Keratinocyte (primary cell): Measurements from ENCODE around the gene FITM2. TPM values are rescaled to one million over a fixed set of nuclear protein-coding genes. Genes with fewer than 3 reads are reported as not detected.

Experiments used
- DNase-seq: peaks from one replicate; pipeline ENCODE4 v3.0.0-alpha.2; 2011; ENCODE audit warnings: low read depth, missing footprints, low spot score
- FAIRE-seq: peaks from 2 replicates; lab custom pipeline; 2011; peaks lifted over from hg19 to GRCh38; lab: Jason Lieb, UNC
- H2AFZ ChIP-seq: 2 replicates; pipeline ENCODE4 v1.6.0; 2012; ENCODE audit warnings: low read length, control low read depth, inconsistent platforms; ENCODE audit not compliant: control insufficient read depth
- H3K27ac ChIP-seq: 2 replicates; pipeline ENCODE4 v1.5.1; 2011; ENCODE audit warnings: low read length; ENCODE audit not compliant: control insufficient read depth, insufficient read depth
- H3K27me3 ChIP-seq: 3 replicates; pipeline ENCODE4 v1.6.0; 2011; ENCODE audit warnings: low read length; ENCODE audit not compliant: control insufficient read depth, insufficient read depth; ENCODE audit errors: extremely low read depth
- H3K36me3 ChIP-seq, 2 experiments: 2 replicates in 1 of 2; 3 replicates in 1 of 2; pipeline ENCODE4 v1.5.1; 2011; ENCODE audit warnings: low read length in 2 of 2, mild to moderate bottlenecking in 1 of 2; ENCODE audit not compliant: control insufficient read depth in 2 of 2, insufficient read depth in 2 of 2; ENCODE audit errors: extremely low read depth in 1 of 2
- H3K4me1 ChIP-seq: 3 replicates; pipeline ENCODE4 v1.5.1; 2011; ENCODE audit warnings: low read length; ENCODE audit not compliant: control insufficient read depth, insufficient read depth; ENCODE audit errors: extremely low read depth
- H3K4me2 ChIP-seq: 3 replicates; pipeline ENCODE4 v1.6.0; 2011; ENCODE audit warnings: low read depth, low read length; ENCODE audit not compliant: control insufficient read depth, insufficient read depth; ENCODE audit errors: extremely low read depth
- H3K4me3 ChIP-seq, 3 experiments: fragments of 200-600 bp in 1 of 3; sonication (generic) in 1 of 3; 2 replicates in 2 of 3; 3 replicates in 1 of 3; pipeline ENCODE4 v1.5.1; 2011 to 2016; ENCODE audit warnings: low read length in 3 of 3, mild to moderate bottlenecking in 3 of 3, control low read depth in 2 of 3, inconsistent platforms in 1 of 3, low read depth in 1 of 3, mixed read lengths in 1 of 3, mixed run types in 1 of 3, moderate library complexity in 1 of 3; ENCODE audit not compliant: control insufficient read depth in 2 of 3, insufficient read depth in 2 of 3; ENCODE audit errors: extremely low read depth in 1 of 3
- H3K79me2 ChIP-seq: 2 replicates; pipeline ENCODE4 v1.6.0; 2012; ENCODE audit warnings: low read length; ENCODE audit not compliant: control insufficient read depth, insufficient read depth
- H3K9ac ChIP-seq: 3 replicates; pipeline ENCODE4 v1.6.0; 2011; ENCODE audit warnings: low read length; ENCODE audit not compliant: control insufficient read depth, insufficient read depth; ENCODE audit errors: extremely low read depth
- H3K9me1 ChIP-seq: 3 replicates; pipeline ENCODE4 v1.6.0; 2011; ENCODE audit warnings: low read length; ENCODE audit not compliant: control insufficient read depth, insufficient read depth; ENCODE audit errors: extremely low read depth
- H3K9me3 ChIP-seq: 2 replicates; pipeline ENCODE4 v1.5.1; 2012; ENCODE audit warnings: low read depth, low read length; ENCODE audit not compliant: control insufficient read depth
- H4K20me1 ChIP-seq: 3 replicates; pipeline ENCODE4 v1.6.0; 2011; ENCODE audit warnings: low read length; ENCODE audit not compliant: control insufficient read depth, insufficient read depth; ENCODE audit errors: extremely low read depth
- CTCF ChIP-seq, 3 experiments: IDR thresholded peaks in 1 of 3; conservative IDR thresholded peaks in 1 of 3; optimal IDR thresholded peaks in 1 of 3; 2 replicates in 2 of 3; 3 replicates in 1 of 3; pipeline versions ENCODE3 to v1.5.1; 2011; ENCODE audit warnings: low read length in 3 of 3, mild to moderate bottlenecking in 3 of 3, moderate library complexity in 2 of 3, control low read depth in 1 of 3, inconsistent platforms in 1 of 3; ENCODE audit not compliant: insufficient read depth in 2 of 3; ENCODE audit errors: extremely low read depth in 1 of 3
- EZH2 ChIP-seq: IDR thresholded peaks from one replicate; pipeline ENCODE4 v1.6.1; 2012; ENCODE audit warnings: inconsistent platforms, mild to moderate bottlenecking, low read length, moderate library complexity
- dilution Hi-C: fragments of 300-500 bp; cut with MboI; formaldehyde crosslinking; loops from one replicate; pipeline ENCODE4 v1.7.0; 2020; ENCODE audit warnings: low sequenced_read_pairs; ENCODE audit not compliant: extremely low pct_ligation_motif_present
- polyA plus RNA-seq, 5 experiments: library from polyadenylated mRNA; depleted of rRNA in 3 of 5; stranded (reverse) in 3 of 5; stranded (forward) in 1 of 5; unstranded in 1 of 5; fragments of >200 nt; gene quantifications; 1 replicate in 1 of 5; 2 replicates in 3 of 5; 3 replicates in 1 of 5; pipeline versions ENCODE4 v1.2.1 to v1.2.3, GENCODE V29; 2011 to 2012; ENCODE audit warnings: missing spikeins in 2 of 5, low read depth in 1 of 5, low replicate concordance in 1 of 5

FITM2 gene
- polyA plus RNA-seq, 1 donor (not counting 4 experiments of a cell fraction or from before 2014, with no cell fraction given): 2.9 TPM

DNA sequence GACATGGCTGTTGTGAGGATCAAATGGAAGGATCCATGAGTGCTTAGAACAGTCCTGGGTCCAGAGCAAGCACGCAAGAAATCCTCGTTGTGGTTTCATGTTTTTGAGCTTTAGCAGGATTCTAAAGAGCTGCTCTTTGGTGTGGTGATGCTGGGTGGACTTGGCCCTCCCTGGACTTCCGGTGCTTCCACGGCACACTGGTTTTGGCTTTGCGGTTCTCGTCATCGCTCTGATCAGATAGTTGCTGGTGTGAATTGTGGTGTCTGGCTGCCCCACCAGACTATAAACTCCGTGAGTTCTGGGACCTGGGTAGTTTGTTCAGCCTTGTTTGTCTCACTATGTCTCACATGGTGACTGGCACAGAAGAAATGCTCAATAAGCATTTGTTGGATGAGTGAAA, 47.8 kb upstream of the FITM2 start:
- dilution Hi-C loops: no loop called here
- Histone ChIP-seq H3K79me2 (no peaks in the 10 kb centered on the region), H3K4me3 (no peak overlapping the region), H3K9me1 (no peaks in the 10 kb centered on the region), H3K36me3 (no peaks in the 10 kb centered on the region), H3K27ac (no peak overlapping the region), H3K9ac (no peak overlapping the region), H3K4me1 (no peaks in the 10 kb centered on the region), H4K20me1 (no peaks in the 10 kb centered on the region), H3K9me3 (no peaks in the 10 kb centered on the region), H2AFZ (no peak overlapping the region), H3K27me3 (peaks cover 3% of the 10 kb centered on the region), H3K4me2 (no peak overlapping the region)
- DNase-seq (no peak), FAIRE-seq (no peak)
- no peak for TF ChIP-seq CTCF (optimal IDR thresholded peaks at IDR 0.05 in 1 of 3, IDR thresholded peaks at IDR 0.05 in 1 of 3, conservative IDR thresholded peaks at IDR 0.05 in 1 of 3; ENCODE audit: extremely low read depth in 1 of 3, insufficient read depth in 2 of 3, low read length in 3 of 3)

DNA sequence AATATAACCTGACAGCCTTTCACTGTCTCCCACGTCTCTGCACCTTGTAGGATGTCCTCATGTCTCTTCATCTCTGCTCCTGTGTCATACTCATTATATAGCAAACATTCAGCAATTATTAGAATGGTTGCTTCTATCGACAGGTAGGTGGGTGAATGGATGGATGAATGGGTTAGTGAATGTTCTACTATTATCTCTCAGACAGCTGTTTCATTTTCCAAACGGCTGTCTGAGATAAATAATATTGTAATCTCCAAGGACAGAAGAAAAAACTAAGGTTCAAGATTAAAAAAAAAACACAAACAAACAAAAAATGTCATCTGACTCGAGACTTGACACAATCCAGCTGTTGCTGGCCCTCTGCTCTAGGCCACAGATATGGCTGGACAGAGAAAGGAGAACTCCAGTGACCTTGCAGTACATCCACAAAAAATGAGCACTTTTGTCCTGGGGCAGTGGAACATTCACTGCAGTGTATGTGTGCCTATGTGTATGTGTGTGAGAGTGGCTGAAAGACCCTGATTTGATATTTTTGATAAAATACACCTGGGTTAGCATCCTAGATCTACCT, 46.6 kb upstream of the FITM2 start:
- DNase-seq (no peak), FAIRE-seq (no peak)
- TF ChIP-seq EZH2 (no peak), CTCF (optimal IDR thresholded peaks at IDR 0.05 in 1 of 3, IDR thresholded peaks at IDR 0.05 in 1 of 3, conservative IDR thresholded peaks at IDR 0.05 in 1 of 3; ENCODE audit: extremely low read depth in 1 of 3, insufficient read depth in 2 of 3, low read length in 3 of 3) (no peak)
- no peak overlapping the region for H3K4me2 ChIP-seq
- dilution Hi-C loops: no loop called here
- H3K36me3 ChIP-seq: no peaks in the 10 kb centered on the region
- no peaks in the 10 kb centered on the region for H3K4me1 ChIP-seq
- H2AFZ ChIP-seq: no peak overlapping the region
- peaks cover 3% of the 10 kb centered on the region for H3K27me3 ChIP-seq
- no peaks in the 10 kb centered on the region for H4K20me1 ChIP-seq
- no peak overlapping the region for H3K4me3 ChIP-seq
- no peaks in the 10 kb centered on the region for H3K9me3 ChIP-seq
- no peaks in the 10 kb centered on the region for H3K79me2 ChIP-seq
- H3K9me1 ChIP-seq: no peaks in the 10 kb centered on the region
- no peak overlapping the region for H3K9ac ChIP-seq
- no peak overlapping the region for H3K27ac ChIP-seq
